Neural crest cell (in vitro differentiated cells): ENCODE results near the gene STPG2. TPM values are rescaled to one million over a fixed set of nuclear protein-coding genes. Genes with fewer than 3 reads are reported as not detected.
"Not testable (repeated sequence)": the region's sequence is repeated elsewhere in the genome, so short reads cannot be mapped to it uniquely, and the experiment has no call there.

ENCODE experiments used
- DNase-seq: peaks from one replicate; pipeline ENCODE4 v3.0.0; 2021; ENCODE audit warnings: low read depth, mixed read lengths, low spot score
- H3K27ac Mint-ChIP-seq: one replicate; pipeline ENCODE4 v1.8.0; 2021; ENCODE audit warnings: mild to moderate bottlenecking, mixed read lengths; ENCODE audit not compliant: unreplicated experiment
- H3K27me3 Mint-ChIP-seq: 2 replicates; pipeline ENCODE4 v1.8.0; 2021; ENCODE audit warnings: low read depth, mild to moderate bottlenecking, mixed read lengths
- H3K36me3 Mint-ChIP-seq: 2 replicates; pipeline ENCODE4 v1.8.0; 2021; ENCODE audit warnings: low read depth, mild to moderate bottlenecking, mixed read lengths
- H3K4me1 Mint-ChIP-seq: 2 replicates; pipeline ENCODE4 v1.8.0; 2021; ENCODE audit warnings: mixed read lengths
- H3K4me3 Mint-ChIP-seq: one replicate; pipeline ENCODE4 v1.8.0; 2021; ENCODE audit warnings: mild to moderate bottlenecking, mixed read lengths
- H3K9me3 Mint-ChIP-seq: 2 replicates; pipeline ENCODE4 v1.8.0; 2021; ENCODE audit warnings: mixed read lengths
- total RNA-seq: library from RNA; stranded (reverse); gene quantifications from 2 replicates; pipeline ENCODE4 v1.2.1, GENCODE V29; 2021
- TF ChIP-seq, protein P1 (sequence below): fragments of 200-600 bp; sonication (generic); conservative IDR thresholded peaks from 2 replicates; pipeline ENCODE4 v1.5.0; 2021; ENCODE audit warnings: antibody characterized with exemption, mild to moderate bottlenecking

STPG2 gene
- total RNA-seq, 1 donor from 2014 or later, result 0.21 TPM

DNA sequence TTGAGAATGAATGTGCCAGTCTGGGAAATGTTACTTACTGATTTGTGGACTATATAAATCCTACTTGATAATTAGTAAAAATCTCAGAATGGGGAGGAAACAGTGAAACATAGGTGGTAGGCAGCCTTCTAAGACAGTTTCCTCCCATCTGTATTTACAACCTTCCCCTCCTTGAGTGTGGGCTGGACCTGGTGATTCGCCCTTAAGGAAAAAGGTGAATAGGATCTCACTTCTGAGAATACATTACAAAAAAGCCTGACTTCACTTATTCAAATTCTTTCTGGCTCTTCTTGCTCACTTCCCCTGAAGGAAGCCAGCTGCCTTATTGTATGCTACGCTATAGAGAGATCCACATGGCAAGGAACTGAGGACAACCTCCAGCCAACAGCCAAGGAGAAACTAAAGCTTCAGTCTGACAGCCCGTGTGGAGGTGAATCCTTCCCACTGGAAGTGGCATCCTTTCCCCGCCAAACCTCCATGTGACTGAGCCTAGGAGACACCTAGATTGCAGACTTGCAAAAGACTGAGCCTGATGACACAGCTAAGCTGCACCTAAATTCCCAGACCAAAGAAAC, 585.0 kb downstream of the STPG2 start:
- Mint-ChIP-seq H3K4me3 (no peak overlapping the region), H3K4me1 (no peaks in the 10 kb centered on the region), H3K9me3 (peaks cover 2% of the 10 kb centered on the region), H3K27me3 (no peaks in the 10 kb centered on the region), H3K36me3 (peaks cover 3% of the 10 kb centered on the region), H3K27ac (no peak overlapping the region)
- no peak for DNase-seq
- TF ChIP-seq, protein P1, sequence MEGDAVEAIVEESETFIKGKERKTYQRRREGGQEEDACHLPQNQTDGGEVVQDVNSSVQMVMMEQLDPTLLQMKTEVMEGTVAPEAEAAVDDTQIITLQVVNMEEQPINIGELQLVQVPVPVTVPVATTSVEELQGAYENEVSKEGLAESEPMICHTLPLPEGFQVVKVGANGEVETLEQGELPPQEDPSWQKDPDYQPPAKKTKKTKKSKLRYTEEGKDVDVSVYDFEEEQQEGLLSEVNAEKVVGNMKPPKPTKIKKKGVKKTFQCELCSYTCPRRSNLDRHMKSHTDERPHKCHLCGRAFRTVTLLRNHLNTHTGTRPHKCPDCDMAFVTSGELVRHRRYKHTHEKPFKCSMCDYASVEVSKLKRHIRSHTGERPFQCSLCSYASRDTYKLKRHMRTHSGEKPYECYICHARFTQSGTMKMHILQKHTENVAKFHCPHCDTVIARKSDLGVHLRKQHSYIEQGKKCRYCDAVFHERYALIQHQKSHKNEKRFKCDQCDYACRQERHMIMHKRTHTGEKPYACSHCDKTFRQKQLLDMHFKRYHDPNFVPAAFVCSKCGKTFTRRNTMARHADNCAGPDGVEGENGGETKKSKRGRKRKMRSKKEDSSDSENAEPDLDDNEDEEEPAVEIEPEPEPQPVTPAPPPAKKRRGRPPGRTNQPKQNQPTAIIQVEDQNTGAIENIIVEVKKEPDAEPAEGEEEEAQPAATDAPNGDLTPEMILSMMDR, result no peak

DNA sequence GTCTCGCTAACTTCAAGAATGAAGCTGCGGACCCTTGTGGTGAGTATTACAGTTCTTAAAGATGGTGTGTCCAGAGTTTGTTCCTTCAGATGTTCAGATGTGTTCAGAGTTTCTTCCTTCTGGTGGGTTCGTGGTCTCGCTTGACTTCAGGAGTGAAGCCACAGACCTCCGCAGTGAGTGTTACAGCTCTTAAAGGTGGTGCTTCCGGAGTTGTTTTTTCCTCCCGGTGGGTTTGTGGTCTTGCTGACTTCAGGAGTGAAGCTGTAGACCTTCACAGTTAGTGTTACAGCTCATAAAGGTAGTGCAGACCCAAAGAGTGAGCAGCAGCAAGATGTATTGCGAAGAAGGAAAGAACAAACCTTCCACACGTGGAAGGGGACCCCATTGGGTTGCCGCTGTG, 592.6 kb downstream of the STPG2 start:
- not testable (repeated sequence) for H3K9me3 Mint-ChIP-seq, H3K27ac Mint-ChIP-seq, H3K4me1 Mint-ChIP-seq, H3K4me3 Mint-ChIP-seq, H3K36me3 Mint-ChIP-seq, H3K27me3 Mint-ChIP-seq, DNase-seq

DNA sequence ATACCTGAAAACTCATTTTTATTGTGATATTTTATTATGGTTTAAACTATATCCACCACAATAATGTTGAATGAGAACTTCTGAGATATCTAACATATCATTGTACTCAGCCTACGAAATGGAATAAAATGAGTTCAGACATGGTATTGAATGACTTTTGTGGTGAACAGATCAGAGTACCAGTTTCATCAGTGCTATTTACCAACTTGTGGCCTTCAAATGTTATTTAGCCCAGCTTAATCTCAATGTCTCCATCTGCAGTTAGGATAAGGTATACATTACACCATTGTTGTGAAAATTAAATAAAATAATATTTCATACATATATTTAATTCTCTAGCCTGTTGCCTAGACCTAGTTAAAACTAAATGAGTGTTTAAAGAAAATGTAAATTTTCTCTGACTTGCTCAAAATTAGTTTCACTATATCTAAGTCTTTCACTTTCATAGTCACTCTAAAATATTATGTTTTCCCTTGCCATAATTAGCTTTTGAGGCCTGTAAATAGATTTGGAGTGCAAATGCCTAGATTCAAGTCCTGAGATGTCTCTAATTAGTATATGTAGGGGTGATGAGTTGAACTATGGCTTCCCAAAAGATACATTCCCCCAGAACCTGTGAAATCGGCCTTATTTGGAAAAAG, 594.2 kb downstream of the STPG2 start:
- Mint-ChIP-seq H3K27me3 (no peaks in the 10 kb centered on the region), H3K27ac (no peak overlapping the region), H3K9me3 (peaks cover 3% of the 10 kb centered on the region), H3K4me1 (no peaks in the 10 kb centered on the region), H3K4me3 (no peak overlapping the region), H3K36me3 (no peaks in the 10 kb centered on the region)
- TF ChIP-seq, protein P1, result peak; percentile 21
- DNase-seq, result no peak

DNA sequence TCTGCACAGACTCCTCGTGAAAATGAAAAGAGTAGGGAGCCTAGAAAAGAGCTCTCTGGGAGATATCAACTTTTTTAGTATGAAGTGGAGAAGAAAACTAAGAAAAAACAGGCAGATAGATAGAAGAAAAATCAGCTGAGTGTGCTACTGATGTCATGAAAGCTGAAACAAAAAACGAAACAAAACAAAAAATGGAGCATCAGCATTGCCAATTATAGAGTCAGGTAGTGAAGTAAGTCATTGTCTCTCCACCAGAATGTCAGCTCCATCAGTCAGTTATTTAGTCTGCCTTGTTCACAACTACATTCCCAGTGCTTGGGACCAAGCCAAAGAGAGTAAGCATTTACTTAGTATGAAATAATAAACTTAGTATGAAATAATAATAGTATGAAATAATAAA, 595.1 kb downstream of the STPG2 start:
- Mint-ChIP-seq H3K27ac (no peak overlapping the region), H3K9me3 (peaks cover 3% of the 10 kb centered on the region), H3K4me3 (no peak overlapping the region), H3K4me1 (no peaks in the 10 kb centered on the region), H3K27me3 (no peaks in the 10 kb centered on the region), H3K36me3 (no peaks in the 10 kb centered on the region)
- no peak for DNase-seq
- TF ChIP-seq, protein P1, result no peak

DNA sequence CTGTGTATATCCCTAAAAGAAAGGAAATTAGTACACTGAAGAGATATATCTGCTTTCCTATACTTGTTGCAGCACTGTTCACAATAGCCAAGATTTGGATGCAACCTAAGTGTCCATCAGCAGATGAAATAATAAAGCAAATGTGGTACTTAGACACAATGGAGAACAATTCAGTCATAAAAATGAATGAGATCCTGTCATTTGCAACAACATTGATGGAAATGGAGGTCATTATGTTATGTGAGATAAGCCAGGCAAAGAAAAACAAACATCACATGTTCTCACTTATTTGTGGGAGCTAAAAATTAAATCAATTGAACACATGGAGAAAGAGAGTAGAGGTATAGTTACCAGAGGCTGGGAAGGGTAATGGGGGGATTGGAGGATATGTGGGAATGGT, 611.9 kb downstream of the STPG2 start:
- DNase-seq, result no peak
- Mint-ChIP-seq H3K9me3 (peaks cover 3% of the 10 kb centered on the region), H3K4me3 (no peak overlapping the region), H3K4me1 (no peaks in the 10 kb centered on the region), H3K27ac (no peak overlapping the region), H3K36me3 (no peaks in the 10 kb centered on the region), H3K27me3 (no peaks in the 10 kb centered on the region)
- TF ChIP-seq, protein P1, result no peak

DNA sequence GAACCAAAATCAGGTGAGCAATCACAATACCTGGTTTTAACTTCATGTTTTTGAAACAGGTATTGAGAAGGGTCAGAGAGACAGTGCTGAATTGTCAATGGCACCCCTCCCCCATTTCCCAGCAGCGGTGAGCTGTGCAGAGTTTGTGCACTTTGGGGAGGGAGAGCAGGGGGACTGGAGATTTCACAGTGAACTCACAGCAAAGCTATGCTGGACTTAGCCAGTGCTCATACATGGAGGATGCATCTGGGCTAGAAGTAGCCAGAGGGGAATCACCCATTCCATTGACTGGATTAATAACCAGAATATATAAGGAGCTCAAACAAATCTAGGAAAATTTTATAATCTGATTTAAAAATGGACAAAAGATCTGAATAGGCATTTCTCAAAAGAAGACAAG, 612.6 kb downstream of the STPG2 start:
- no peak for DNase-seq
- Mint-ChIP-seq H3K27ac (no peak overlapping the region), H3K36me3 (no peaks in the 10 kb centered on the region), H3K9me3 (peaks cover 3% of the 10 kb centered on the region), H3K4me3 (no peak overlapping the region), H3K27me3 (no peaks in the 10 kb centered on the region), H3K4me1 (no peaks in the 10 kb centered on the region)
- TF ChIP-seq, protein P1, result no peak
